K562 (cell line): ENCODE measurements around the gene SECISBP2.

Experiments used
- AFF4 ChIP-seq: sonication (generic); formaldehyde crosslinking; IDR thresholded peaks from 2 replicates; pipeline ENCODE4 v1.8.0; 2023; ENCODE audit warnings: mild to moderate bottlenecking, missing genetic modification reagents
- CREM ChIP-seq: IDR thresholded peaks from 2 replicates; pipeline ENCODE4 v1.6.1; 2014; ENCODE audit warnings: antibody characterized with exemption, low read depth
- CTCF ChIP-seq, 3 experiments: IDR thresholded peaks in 2 of 3; conservative IDR thresholded peaks in 1 of 3; 2 replicates each; pipeline ENCODE4 v1.5.1; 2011 to 2012; ENCODE audit warnings: low read length in 3 of 3, mild to moderate bottlenecking in 3 of 3, control low read depth in 2 of 3, improper control_type of control experiment in 1 of 3, inconsistent platforms in 1 of 3, low read depth in 1 of 3, mixed read lengths in 1 of 3, moderate library complexity in 1 of 3; ENCODE audit not compliant: insufficient read depth in 2 of 3
- DPF2 ChIP-seq: fragments of 450-650 bp; IDR thresholded peaks from 2 replicates; pipeline ENCODE4 v1.6.1; 2016
- ETS1 ChIP-seq: conservative IDR thresholded peaks from 2 replicates; pipeline ENCODE4 v1.6.1; 2011; ENCODE audit warnings: low read depth, mild to moderate bottlenecking, low read length; ENCODE audit not compliant: control insufficient read depth
- HOXB6 ChIP-seq: fragments of 250-450 bp; sonication (Bioruptor Pico); IDR thresholded peaks from 2 replicates; pipeline ENCODE4 v1.5.1; 2022; ENCODE audit warnings: mild to moderate bottlenecking, borderline replicate concordance
- NR2C2 ChIP-seq, 2 experiments: fragments of 200-800 bp in 1 of 2; sonication (Bioruptor generic) in 1 of 2; sonication (generic) in 1 of 2; formaldehyde crosslinking in 1 of 2; IDR thresholded peaks; 2 replicates each; pipeline versions ENCODE4 v1.6.1 to v1.8.0; 2016 to 2022; ENCODE audit warnings: mild to moderate bottlenecking in 1 of 2, missing compliant biosample characterization in 1 of 2, missing genetic modification characterization in 1 of 2, missing genetic modification reagents in 1 of 2
- PHB2 ChIP-seq: fragments of 450-650 bp; IDR thresholded peaks from 2 replicates; pipeline ENCODE4 v1.6.1; 2017; ENCODE audit warnings: low read depth
- POLR2A ChIP-seq: fragments of 450-650 bp; conservative IDR thresholded peaks from 2 replicates; pipeline ENCODE4 v1.6.1; 2016
- REST ChIP-seq, 2 experiments: fragments of 450-650 bp; formaldehyde crosslinking in 1 of 2; IDR thresholded peaks; 2 replicates each; pipeline versions ENCODE4 v1.4.0 to v1.6.1; 2014 to 2020; ENCODE audit warnings: mild to moderate bottlenecking in 2 of 2, borderline replicate concordance in 1 of 2, low read depth in 1 of 2
- UBTF ChIP-seq, 2 experiments: IDR thresholded peaks; 2 replicates each; pipeline ENCODE4 v1.6.1; 2012; ENCODE audit warnings: improper control_type of control experiment in 2 of 2, low read depth in 2 of 2, low read length in 2 of 2, borderline replicate concordance in 1 of 2
- ZBTB33 ChIP-seq: sonication (generic); formaldehyde crosslinking; IDR thresholded peaks from 2 replicates; pipeline ENCODE4 v1.8.1; 2023; ENCODE audit warnings: mild to moderate bottlenecking, missing genetic modification reagents

GRCh38 chr9:89363311-89363670, 45.0 kb downstream of the SECISBP2 start:
- TF ChIP-seq AFF4 (CRISPR knock-in tag) (no peak), CTCF (IDR thresholded peaks at IDR 0.05 in 2 of 3, conservative IDR thresholded peaks at IDR 0.05 in 1 of 3; ENCODE audit: insufficient read depth in 2 of 3, low read depth in 1 of 3, low read length in 3 of 3) (no peak), CREM (no peak), DPF2 (no peak), UBTF (IDR thresholded peaks at IDR 0.05; ENCODE audit: borderline replicate concordance in 1 of 2, low read depth in 2 of 2, low read length in 2 of 2) (no peak), NR2C2 (CRISPR knock-in tag; IDR thresholded peaks at IDR 0.05) (no peak), NR2C2 (tag; IDR thresholded peaks at IDR 0.05) (no peak), PHB2 (no peak), HOXB6 (CRISPR knock-in tag) (no peak), REST (IDR thresholded peaks at IDR 0.05; ENCODE audit: borderline replicate concordance) (no peak), REST (CRISPR knock-in tag; IDR thresholded peaks at IDR 0.05; ENCODE audit: low read depth) (no peak), POLR2A (no peak), ETS1 (no peak), ZBTB33 (CRISPR knock-in tag) (no peak)
